HG02981 (cell line): ENCODE data around the gene MTNR1B.
A peak's percentile ranks its signal among the peaks of the same experiment; 100 is the strongest.

Experiments used
- ATAC-seq: cut with Tn5 transposase; IDR thresholded peaks from one replicate; pipeline ENCODE4 v1.9.1; 2021; ENCODE audit warnings: mild to moderate bottlenecking, moderate library complexity; ENCODE audit not compliant: unreplicated experiment

The MTNR1B gene

DNA sequence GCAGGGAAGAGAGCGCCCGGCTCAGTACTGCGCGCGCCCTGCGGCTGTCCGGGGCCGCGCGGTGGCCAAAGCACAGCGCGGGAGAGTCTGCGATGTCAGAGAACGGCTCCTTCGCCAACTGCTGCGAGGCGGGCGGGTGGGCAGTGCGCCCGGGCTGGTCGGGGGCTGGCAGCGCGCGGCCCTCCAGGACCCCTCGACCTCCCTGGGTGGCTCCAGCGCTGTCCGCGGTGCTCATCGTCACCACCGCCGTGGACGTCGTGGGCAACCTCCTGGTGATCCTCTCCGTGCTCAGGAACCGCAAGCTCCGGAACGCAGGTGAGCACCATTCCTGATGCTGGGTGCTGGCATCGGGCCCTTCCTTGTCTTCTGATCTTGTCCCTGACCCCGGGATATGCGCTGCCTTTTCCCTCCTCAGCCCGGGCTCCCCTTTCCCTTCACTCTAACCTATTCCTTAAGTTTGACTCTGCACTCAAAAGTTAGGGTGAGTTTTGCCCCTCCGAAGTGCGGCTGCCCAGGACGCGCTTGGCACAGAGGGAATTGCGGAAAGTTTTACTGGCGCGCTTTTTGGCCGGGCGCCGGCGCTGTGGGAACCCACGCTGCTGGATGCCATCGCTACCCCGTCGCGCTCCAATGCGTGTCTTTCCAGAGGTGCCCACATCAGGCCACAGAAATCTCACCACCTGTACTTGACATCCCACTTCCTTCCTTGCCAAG, at the start of gene MTNR1B:
MTNR1B (plus strand) TSS at position 18 of the 714 bp plus-strand sequence; CDS start at position 93, 75 bp downstream.
- ATAC-seq = no peak

DNA sequence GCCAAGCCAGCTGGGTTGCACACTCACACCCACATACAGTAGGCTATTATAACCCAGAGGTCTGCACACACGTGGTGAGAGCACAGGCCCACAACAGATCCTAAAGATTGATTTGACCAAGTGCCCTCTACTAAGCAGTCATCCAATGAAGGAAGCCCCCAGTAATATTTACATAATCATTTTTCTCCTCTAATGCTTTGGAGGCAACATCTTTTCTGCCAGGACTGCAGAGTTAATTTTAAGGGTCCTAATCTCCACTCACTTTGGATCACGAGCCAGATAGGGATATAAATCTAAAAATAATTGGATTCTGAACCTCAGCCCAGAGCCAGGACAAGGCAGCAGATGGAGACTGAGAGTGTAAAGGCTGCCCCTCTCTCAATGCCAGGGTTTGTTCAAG, 49.1 kb upstream of the MTNR1B start:
- ATAC-seq = no peak

DNA sequence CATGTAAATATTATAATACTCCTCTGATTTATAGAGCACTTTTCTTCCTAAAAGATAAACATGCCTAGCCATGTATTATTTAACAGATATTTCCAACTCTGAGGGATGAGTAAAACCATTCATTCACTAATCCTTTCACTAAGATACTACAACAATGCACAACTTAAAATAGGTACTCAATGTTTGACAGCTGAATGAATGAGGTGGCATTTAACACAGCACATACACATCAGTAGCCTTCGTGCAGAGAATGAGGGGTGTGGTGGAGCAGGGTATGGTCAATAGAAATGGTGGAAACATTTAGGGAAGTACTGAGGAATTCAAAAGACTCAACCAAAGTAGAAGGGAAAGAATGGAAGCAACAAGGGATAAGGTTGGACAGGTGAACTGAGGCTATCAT, 46.7 kb upstream of the MTNR1B start:
- no peak for ATAC-seq

DNA sequence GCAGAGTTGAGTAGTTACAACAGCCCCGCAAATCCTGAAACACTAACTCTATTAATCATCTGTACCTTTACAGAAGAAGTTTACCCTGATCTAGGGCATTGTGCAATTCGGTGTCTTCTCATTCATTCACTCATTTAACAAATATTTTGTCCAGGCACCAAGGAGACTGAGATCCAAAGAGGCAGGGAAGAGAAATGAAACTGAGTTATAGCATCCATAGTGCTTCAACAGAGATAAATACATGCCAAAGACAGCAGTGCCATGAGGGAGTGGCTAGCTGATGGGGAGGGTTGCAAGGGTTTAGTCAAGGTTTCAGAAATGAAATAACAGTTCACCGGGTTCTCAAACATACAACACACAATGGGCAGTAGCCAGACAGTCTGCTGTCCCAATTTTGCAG, 40.2 kb upstream of the MTNR1B start:
- no peak for ATAC-seq

DNA sequence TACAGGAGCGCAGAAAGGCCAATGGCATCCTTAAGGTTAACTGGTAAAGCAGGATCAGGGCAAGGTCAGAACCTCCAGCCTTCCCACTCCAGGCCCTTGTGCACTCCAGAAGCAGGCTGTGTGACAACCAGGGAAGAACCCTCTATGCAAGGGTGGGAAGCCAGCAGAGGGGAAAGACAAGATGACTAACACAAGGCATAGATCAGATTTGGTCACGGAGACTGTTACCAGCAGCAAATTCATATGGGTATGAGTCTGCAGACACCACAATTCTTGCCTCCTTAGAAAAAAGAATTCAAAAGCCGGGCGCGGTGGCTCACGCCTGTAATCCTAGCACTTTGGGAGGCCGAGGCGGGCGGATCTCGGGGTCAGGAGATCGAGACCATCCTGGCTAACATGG, 39.8 kb upstream of the MTNR1B start:
- ATAC-seq = no peak

DNA sequence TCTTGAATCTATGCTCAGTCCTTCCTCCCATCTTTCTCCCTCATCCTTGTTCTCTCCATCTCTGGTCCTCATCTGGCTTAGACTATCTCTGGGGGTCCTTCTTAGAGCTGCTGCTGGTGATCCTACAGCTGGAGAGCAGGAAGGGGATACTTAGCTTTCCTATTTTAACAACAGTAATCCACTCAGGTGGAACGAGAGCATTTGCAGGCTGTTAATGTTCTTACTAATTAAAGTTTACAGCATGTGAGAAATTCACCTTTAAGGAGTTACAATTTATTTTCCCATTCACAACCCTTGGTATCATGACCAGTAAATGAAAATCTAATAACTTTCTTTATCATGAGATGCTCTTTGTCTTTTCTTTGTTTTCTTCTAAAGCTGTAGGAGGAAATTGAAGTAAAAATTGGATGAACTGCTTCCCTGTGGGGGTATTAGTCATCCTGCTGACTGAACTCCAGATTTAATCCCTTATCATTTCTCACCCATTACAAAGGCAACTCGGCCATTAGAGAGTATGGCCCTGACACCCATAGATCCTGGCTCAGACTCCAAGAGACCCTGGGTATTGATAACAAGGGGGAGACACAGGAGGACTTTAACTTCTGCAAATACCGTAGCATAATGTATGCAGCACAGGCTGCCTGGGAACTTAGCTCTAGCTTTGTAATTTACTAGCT, 37.6 kb upstream of the MTNR1B start:
- no peak for ATAC-seq

DNA sequence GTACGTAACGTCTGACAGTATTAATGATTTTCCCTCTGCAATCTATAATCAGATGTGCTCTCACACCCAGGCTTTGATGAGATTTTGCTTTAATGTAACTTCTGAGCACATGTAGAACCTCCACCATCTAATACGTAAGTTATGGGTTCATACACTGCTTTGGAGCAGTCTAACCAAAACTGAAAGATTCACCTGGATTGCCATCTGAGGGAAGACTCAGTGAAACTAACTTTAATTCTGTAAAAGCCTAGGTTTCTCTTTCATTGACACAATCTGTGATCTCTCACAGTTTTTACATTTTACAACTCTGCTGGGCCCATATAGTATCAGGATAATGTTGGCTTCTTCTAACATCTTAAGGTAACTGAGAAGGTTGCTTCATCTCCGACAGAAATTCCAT, 30.1 kb upstream of the MTNR1B start:
- no peak for ATAC-seq

DNA sequence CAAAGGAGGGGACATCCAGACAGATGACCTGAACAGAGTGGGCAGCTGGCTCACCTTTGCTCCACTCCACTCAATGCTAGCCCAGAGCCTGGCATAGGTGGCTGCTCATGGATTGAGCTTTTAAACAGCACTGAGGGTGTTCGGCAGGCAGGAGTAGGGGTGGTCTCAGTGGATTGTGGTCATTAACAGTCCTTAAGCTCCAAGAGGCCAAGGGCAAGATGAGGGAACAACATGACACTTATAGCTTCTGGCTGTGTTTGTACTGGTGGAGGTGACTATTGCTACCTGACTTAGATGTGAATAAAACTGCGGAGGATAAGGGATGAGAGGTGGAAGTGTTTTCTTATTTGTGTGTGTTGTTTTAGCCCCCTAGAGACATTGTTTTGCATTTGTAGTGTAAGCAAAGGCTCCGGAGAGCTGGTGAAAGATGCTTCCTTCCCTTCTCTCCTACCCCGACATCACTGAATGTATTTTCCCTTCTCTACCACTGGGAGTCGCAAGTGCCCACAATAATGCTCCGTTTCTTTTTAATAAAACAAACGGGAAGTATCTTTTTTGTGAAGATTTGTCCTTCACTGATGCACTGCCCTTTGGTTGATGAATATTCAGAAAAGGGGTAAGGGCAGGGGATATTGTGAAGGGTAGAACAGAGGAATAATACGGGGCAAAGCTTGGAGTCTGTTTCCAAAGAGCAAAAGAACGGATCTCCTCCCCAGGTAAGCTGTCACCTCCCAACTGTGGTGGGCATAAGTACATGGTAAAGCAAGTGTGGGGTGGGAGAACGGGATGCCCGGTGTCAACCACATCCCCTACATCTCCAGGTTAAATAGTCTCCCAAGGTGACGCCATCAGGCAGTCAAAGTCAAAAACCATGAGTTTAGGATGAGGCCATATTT, 27.5 kb upstream of the MTNR1B start:
- peak; percentile 54 for ATAC-seq

DNA sequence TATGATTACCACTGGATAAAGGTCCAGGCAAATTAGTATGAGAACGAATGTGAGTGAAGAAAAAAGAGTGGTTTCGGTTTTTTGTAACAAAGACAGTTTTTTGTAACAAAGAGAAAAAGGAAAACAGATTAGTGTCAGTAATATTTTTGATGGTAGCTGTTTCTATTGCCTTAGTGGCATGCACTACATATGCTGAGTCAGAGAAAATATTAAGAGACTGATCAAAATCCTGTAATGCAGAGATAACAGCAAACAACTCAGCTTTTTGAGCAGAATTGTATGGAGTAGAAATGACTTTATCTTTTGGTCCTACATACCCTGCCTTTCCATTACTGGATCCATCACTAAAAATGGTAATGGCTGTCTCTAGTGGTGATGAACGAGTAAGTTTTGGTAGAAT, 22.7 kb upstream of the MTNR1B start:
- no peak for ATAC-seq

DNA sequence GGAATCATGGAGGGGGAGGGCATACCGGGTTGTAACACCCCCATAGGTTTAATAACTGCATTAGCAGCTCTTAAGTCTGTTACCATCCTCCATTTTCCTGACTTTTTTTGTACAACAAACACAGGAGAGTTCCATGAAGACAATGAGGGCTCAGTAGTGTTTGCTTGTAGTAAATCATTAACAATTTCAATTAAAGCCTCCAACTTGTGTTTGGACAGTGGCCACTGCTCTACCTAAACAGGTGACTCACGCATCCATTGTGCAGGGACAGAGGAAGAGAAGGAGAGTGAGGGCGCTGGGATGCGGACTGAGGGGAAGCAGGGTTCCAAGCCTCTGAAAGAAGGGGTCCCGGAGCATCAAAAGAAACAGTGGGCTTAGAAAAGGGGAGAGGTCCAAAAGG, 21.3 kb upstream of the MTNR1B start:
- no peak for ATAC-seq

DNA sequence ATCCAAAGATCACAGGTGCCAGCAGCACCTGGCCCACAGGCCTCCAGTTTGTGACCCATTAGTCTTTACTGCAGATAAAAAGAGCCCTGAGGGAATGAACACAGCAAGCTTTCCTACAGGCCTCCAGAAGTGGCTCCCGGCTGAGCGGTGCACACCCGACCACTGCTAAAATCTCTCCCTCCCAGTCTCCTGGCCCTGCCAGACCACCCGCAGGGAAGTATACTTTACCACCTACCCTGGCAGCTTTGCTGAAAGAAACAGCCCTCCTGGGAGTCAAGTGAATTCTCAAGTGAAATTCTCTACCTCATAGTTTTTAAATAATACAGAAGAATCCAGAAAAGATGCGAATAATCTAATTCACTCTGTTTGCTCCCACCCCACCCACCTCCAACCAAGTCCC, 15.4 kb upstream of the MTNR1B start:
- no peak for ATAC-seq

DNA sequence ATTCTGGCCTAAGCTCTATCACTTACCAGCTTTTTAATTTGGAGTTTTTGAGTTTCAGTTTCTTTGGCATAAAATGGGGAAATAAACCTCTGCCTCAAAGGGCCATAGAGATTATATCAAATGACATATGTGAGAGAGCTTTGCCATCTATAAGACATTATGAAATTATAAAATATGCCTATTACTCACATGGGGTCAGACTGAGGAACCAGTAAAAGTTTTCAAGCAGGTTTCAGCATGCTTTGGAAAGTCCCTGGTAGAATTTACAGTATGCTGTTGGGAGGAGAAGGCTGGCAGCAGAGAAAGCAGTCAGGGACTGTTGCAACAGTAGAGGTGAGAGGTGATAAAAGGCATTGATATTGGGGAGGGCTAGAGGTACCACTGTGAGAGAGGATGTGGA, 13.6 kb upstream of the MTNR1B start:
- ATAC-seq = no peak

DNA sequence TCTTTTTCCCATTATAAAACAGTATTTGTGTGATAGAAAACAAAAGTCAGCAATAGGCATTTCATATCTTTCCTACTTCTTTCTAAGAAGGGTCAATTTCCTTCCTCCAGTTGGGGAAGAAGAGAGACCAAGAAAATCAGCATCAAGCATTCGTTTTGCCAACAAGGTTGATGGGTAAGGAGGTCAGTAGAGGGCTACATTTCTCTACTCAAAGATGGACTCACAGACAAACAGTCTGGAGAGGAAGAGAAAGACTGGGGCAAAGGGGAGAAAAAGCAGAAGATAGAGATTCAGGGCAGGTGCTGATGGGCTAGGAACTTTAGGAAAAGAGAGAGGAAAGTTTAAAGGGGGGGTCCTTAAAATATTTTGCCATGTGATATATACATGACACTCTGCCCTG, 8.6 kb upstream of the MTNR1B start:
- no peak for ATAC-seq

DNA sequence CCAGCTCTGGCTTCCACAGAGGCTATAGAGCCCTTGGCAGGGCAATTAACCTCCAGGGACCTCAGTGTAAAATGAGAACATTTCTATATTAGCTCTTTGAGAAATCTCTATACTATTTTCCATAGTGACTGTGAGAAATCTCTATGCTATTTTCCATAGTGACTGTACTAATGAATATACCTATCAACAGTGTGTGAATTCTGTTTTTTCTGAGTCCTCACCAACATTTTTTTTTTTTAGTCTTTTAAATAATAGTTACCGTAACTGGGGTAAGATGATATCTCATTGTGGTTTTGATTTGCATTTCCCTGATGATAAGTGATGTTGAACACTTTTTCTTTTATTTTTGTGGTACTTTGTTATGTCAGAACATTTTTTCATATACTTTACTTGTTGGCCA, 7.0 kb upstream of the MTNR1B start:
- no peak for ATAC-seq

DNA sequence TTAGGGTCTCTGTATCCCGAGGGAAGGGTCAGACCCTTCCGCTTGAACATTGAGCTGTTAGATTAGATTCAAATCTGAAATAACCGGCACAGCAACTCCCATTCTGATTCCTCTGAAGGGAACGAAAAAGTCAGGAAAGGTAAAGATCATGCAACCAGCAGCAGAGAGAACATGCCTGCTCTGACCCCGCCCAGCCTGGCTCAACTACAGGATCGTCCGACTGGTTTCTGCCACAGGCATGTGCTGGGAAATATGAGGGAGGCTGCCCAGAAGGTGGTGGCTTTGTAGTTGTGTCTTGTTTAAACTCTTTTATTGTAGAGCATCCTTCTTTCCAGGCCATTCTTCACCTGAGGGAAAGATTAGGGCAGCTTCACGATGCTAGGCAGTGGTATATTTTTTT, 5.0 kb upstream of the MTNR1B start:
- no peak for ATAC-seq

DNA sequence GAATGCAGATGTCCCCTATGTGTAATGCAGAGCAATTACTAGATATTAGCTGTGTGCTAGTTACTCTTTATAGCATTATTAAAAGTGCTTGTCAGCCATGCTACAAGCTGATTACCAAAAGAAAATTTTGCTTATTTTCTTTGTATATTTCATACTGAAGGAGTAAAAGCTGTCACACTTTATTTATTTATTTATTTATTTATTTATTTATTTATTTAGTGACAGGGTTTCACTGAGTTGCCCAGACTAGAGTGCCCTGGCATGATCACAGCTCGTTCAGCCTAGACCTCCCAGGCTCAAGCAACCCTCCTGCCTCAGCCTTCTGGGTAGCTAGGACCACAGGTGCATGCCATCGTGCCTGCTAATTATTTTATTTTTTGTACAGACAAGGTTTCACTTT, 4.3 kb upstream of the MTNR1B start:
- no peak for ATAC-seq

DNA sequence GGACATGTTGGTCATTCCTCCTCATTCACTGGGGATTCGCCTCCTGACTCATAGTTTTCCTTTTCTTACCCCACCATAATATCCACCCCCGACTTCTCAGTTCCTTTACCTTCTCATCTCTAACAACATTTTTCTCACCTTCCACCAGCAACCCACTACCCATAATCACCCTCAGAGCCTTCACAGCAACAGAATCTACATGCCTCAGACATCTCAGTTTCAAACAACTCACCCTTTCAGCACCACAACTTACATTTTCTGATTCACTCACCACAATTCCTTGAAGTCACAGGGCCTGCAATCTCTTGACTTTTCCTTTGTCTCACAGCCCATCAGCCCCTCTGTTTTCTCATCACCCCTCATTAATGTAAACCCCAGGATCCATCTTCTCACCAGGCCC, 2.3 kb upstream of the MTNR1B start:
- ATAC-seq = no peak

DNA sequence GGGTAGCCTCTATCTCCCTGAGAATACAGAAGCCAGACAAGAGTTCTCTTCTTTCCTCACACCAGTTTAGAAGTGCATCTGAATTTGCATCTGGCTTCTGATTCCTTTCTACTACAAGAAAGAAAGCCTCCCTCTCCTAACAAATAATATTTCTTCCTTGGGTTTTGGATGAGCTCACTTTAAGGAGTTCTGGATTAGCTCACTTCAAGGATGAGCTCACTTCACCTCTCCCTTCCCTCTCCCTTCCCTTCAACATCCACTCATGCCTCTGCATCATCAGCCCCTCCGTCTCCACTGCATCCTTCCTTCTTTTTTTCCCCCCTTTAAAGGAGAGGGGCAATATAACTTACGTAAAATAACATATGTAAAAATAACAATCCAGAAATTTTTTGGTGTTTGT, 1.6 kb upstream of the MTNR1B start:
- no peak for ATAC-seq

DNA sequence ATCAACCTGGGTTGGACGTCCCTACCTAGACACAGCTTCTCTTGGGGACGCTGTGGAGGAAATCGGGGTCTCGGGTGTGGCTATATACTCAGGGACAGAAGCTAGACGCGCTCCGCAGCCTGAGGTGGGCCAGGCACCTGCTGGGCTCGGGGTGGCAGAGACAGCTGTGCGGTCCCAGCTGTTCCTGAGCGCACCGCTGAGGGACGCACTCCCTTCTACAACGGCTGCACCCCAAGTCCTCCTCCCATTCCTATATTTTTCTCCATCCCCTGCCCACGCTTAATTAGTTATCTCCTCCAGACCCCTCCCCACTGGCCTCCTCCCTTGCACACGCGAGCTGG, 188 bp upstream of the MTNR1B start:
- no peak for ATAC-seq

DNA sequence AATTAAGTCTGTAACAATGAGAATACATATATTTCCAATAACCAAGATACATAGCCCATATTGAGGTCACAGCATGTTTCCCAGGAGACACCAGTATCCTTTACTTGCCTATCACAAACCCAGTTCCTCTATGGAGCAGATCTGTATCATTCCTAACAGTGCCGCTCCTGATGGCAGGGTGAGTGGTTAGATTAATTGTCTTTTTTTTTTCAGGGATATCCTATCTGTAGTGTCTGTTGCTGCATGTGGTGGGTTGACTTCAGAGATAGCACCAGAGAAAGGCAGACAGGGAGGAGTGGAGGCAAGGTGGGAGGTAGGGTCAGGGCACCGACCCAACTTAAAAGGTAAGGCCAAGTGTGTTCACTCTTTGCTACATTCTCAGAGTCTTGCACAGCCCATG, 2.8 kb downstream of the MTNR1B start:
- no peak for ATAC-seq

DNA sequence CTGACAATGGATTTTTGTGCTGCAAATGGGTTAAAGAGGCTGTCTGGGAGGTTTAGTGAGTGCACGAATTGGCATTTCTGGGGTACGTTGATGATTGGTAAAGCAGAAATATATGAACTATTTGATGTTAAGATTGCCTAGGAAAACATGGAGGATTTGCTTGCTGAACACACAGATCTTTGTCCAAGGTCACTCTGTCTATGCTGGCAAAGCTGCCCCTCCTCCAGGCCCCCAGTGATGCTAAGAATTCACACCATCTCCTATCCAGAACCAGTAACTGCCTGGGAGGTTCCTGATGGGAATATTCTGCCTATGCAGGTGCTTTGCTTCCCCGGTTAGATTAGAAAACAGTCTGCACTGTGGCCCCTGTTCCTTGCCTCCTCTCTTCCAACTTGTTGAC, 5.8 kb downstream of the MTNR1B start:
- ATAC-seq = no peak

DNA sequence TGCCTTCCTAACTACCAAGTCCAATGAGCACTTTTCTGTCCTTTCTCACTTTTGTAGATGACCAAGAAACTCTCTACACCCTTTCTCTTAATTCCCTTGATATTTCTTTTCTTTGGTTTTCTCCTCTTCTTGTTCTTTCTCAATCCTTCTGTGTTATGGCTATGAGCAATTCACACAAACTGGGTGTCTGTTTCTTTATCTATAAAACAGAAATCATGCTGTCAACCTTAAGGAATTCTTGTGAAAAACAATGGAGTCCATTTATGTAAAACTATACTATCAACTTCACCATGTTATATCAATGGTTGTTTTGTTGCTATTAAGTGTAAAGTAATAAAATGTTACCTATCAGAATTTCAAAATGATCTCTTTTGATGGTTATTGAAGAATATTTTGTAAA, 7.2 kb downstream of the MTNR1B start:
- no peak for ATAC-seq
